IMR-90 (cell line): ENCODE data around the gene ELMO1. TPM values are rescaled to one million over a fixed set of nuclear protein-coding genes. Genes with fewer than 3 reads are reported as not detected.
A peak's percentile ranks its signal among the peaks of the same experiment; 100 is the strongest.

Experiments
- ATAC-seq: fragments of 200-7000 bp; cut with Tn5 transposase; 2 replicates; pipeline ENCODE4 v1.9.1; 2020; ENCODE audit warnings: low read depth, mild to moderate bottlenecking, moderate library complexity
- BruUV-seq: library from RNA; stranded (reverse); fragments of 400-500 nt; replicated peaks from 2 replicates; lab custom pipeline; 2021; lab: Mats Ljungman, UMichigan
- CTCF ChIA-PET: fragments of 300-600 bp; formaldehyde crosslinking; extraction: SDS; loops from one replicate; lab custom pipeline; 2021; ENCODE audit warnings: antibody characterized with exemption; lab: Yijun Ruan, JAX
- POLR2A ChIA-PET: fragments of 300-600 bp; sonication (Branson Sonifier 250); formaldehyde crosslinking; loops from one replicate; lab custom pipeline; 2022; ENCODE audit warnings: antibody characterized with exemption; ENCODE audit not compliant: unreplicated experiment; lab: Charles Lee
- DNase-seq: peaks from one replicate; pipeline ENCODE4 v3.0.0; 2013
- H2AFZ ChIP-seq: replicated peaks from 2 replicates; pipeline ENCODE3; 2013; ENCODE audit warnings: low read length, mild to moderate bottlenecking; ENCODE audit not compliant: poor library complexity
- H2AK5ac ChIP-seq: 2 replicates; pipeline ENCODE4 v1.6.1; 2013; ENCODE audit warnings: low read depth, low read length, inconsistent platforms
- H2AK9ac ChIP-seq: replicated peaks from 2 replicates; pipeline ENCODE3; 2013; ENCODE audit warnings: mild to moderate bottlenecking, low read depth, low read length, moderate library complexity; ENCODE audit not compliant: poor library complexity
- H2BK120ac ChIP-seq: 2 replicates; pipeline ENCODE4 v1.6.1; 2013; ENCODE audit warnings: low read depth, low read length, inconsistent platforms
- H2BK15ac ChIP-seq: 3 replicates; pipeline ENCODE4 v1.6.1; 2013; ENCODE audit warnings: low read depth, low read length, inconsistent platforms
- H2BK20ac ChIP-seq: 2 replicates; pipeline ENCODE4 v1.6.1; 2013; ENCODE audit warnings: low read depth, mild to moderate bottlenecking, inconsistent platforms, low read length, moderate library complexity
- H2BK5ac ChIP-seq: 2 replicates; pipeline ENCODE4 v1.6.1; 2013; ENCODE audit warnings: mild to moderate bottlenecking, low read depth, low read length, inconsistent platforms; ENCODE audit not compliant: poor library complexity, severe bottlenecking
- H3K14ac ChIP-seq: replicated peaks from 2 replicates; pipeline ENCODE4 v1.6.1; 2013; ENCODE audit warnings: low read depth, low read length, inconsistent platforms
- H3K18ac ChIP-seq: 2 replicates; pipeline ENCODE4 v1.6.1; 2013; ENCODE audit warnings: low read depth, low read length, control low read depth
- H3K23ac ChIP-seq: 2 replicates; pipeline ENCODE4 v1.6.1; 2013; ENCODE audit warnings: low read depth, low read length, inconsistent platforms
- H3K27ac ChIP-seq: 2 replicates; pipeline ENCODE4 v1.5.1; 2013; ENCODE audit warnings: mild to moderate bottlenecking, control low read depth, low read length; ENCODE audit not compliant: insufficient read depth
- H3K27me3 ChIP-seq: 2 replicates; pipeline ENCODE4 v1.6.1; 2013; ENCODE audit warnings: low read length; ENCODE audit not compliant: control insufficient read depth, insufficient read depth
- H3K36me3 ChIP-seq: 2 replicates; pipeline ENCODE4 v1.6.1; 2013; ENCODE audit warnings: low read length, mixed read lengths; ENCODE audit not compliant: control insufficient read depth, insufficient read depth
- H3K4ac ChIP-seq: 2 replicates; pipeline ENCODE4 v1.6.1; 2013; ENCODE audit warnings: low read depth, low read length, inconsistent platforms
- H3K4me1 ChIP-seq: 2 replicates; pipeline ENCODE4 v1.6.1; 2013; ENCODE audit warnings: low read length, mixed read lengths; ENCODE audit not compliant: control insufficient read depth, insufficient read depth
- H3K4me2 ChIP-seq: 2 replicates; pipeline ENCODE4 v1.6.1; 2013; ENCODE audit warnings: low read depth, mild to moderate bottlenecking, control low read depth, low read length, moderate library complexity
- H3K4me3 ChIP-seq: 2 replicates; pipeline ENCODE4 v1.5.1; 2013; ENCODE audit warnings: low read depth, mild to moderate bottlenecking, control low read depth, low read length, moderate library complexity; ENCODE audit not compliant: insufficient read depth
- H3K56ac ChIP-seq: 2 replicates; pipeline ENCODE4 v1.6.1; 2013; ENCODE audit warnings: low read length, inconsistent platforms; ENCODE audit not compliant: insufficient read depth; ENCODE audit errors: extremely low read depth
- H3K79me1 ChIP-seq, 2 experiments: 2 replicates each; pipeline ENCODE4 v1.6.1; 2013; ENCODE audit warnings: low read length in 2 of 2, inconsistent platforms in 1 of 2, low read depth in 1 of 2
- H3K9ac ChIP-seq: 2 replicates; pipeline ENCODE4 v1.6.1; 2013; ENCODE audit warnings: low read depth, low read length, control low read depth
- H3K9me1 ChIP-seq: 2 replicates; pipeline ENCODE4 v1.6.1; 2013; ENCODE audit warnings: low read length, inconsistent platforms; ENCODE audit not compliant: insufficient read depth
- H3K9me3 ChIP-seq: 2 replicates; pipeline ENCODE4 v1.6.1; 2013; ENCODE audit warnings: low read length; ENCODE audit not compliant: control insufficient read depth, insufficient read depth
- H4K20me1 ChIP-seq: 2 replicates; pipeline ENCODE4 v1.6.1; 2013; ENCODE audit warnings: low read length, inconsistent platforms; ENCODE audit not compliant: insufficient read depth
- H4K5ac ChIP-seq: 2 replicates; pipeline ENCODE4 v1.6.1; 2013; ENCODE audit warnings: mild to moderate bottlenecking, low read depth, low read length, control low read depth
- H4K8ac ChIP-seq, 2 experiments: 2 replicates each; pipeline ENCODE4 v1.6.1; 2013; ENCODE audit warnings: low read depth in 2 of 2, low read length in 2 of 2, control low read depth in 1 of 2, inconsistent platforms in 1 of 2
- H4K91ac ChIP-seq: 2 replicates; pipeline ENCODE4 v1.6.1; 2013; ENCODE audit warnings: low read depth, low read length, inconsistent platforms; ENCODE audit not compliant: insufficient read depth
- CEBPB ChIP-seq: IDR thresholded peaks from 2 replicates; pipeline ENCODE4 v1.6.1; 2012; ENCODE audit warnings: low read depth, low read length, improper control_type of control experiment
- CHD1 ChIP-seq: IDR thresholded peaks from 2 replicates; pipeline ENCODE4 v1.6.1; 2012; ENCODE audit warnings: low read depth, low read length, improper control_type of control experiment
- FOS ChIP-seq: fragments of 150-350 bp; IDR thresholded peaks from 2 replicates; pipeline ENCODE4 v1.6.1; 2016; ENCODE audit warnings: low read depth, low read length
- MAFK ChIP-seq: IDR thresholded peaks from 2 replicates; pipeline ENCODE4 v1.6.1; 2012; ENCODE audit warnings: low read depth, low read length, improper control_type of control experiment
- MXI1 ChIP-seq: IDR thresholded peaks from 2 replicates; pipeline ENCODE4 v1.6.1; 2012; ENCODE audit warnings: low read depth, mild to moderate bottlenecking, low read length, moderate library complexity, borderline replicate concordance
- POLR2A ChIP-seq: IDR thresholded peaks from 2 replicates; pipeline ENCODE4 v1.6.1; 2012; ENCODE audit warnings: mild to moderate bottlenecking, low read depth, low read length
- RFX5 ChIP-seq: IDR thresholded peaks from 2 replicates; pipeline ENCODE4 v1.8.0; 2012; ENCODE audit warnings: low read depth, mild to moderate bottlenecking, low read length, moderate library complexity
- SMC3 ChIP-seq: fragments of 150-350 bp; IDR thresholded peaks from 2 replicates; pipeline ENCODE4 v1.6.1; 2016; ENCODE audit warnings: low read depth, mild to moderate bottlenecking, antibody characterized with exemption, low read length, moderate library complexity
- WGBS, 2 experiments: methylation state at CpG; one replicate each; pipeline versions ENCODE4 v1.1.5 to v1.1.7; 2013; ENCODE audit warnings: missing lambda C conversion rate in 2 of 2; ENCODE audit not compliant: insufficient read length in 1 of 2; ENCODE audit errors: extremely low coverage in 2 of 2; 5-methylcytosine and 5-hydroxymethylcytosine counted together
- dilution Hi-C: fragments of 300-500 bp; cut with HindIII; formaldehyde crosslinking; loops from one replicate; pipeline ENCODE4 v1.14.3; 2018; ENCODE audit warnings: low sequenced_read_pairs; ENCODE audit not compliant: unreplicated experiment
- in situ Hi-C: fragments of 300-500 bp; cut with MboI; formaldehyde crosslinking; loops from 3 replicates; pipeline ENCODE4 v1.14.3; 2019; ENCODE audit warnings: low sequenced_read_pairs, inconsistent platforms, mixed read lengths
- intact Hi-C: fragments of 100-400 bp; cut with micrococcal nuclease; formaldehyde crosslinking; loops from 2 replicates; pipeline ENCODE4 v1.10.0; 2022
- polyA plus RNA-seq, 3 experiments: library from polyadenylated mRNA; depleted of rRNA; stranded (reverse); fragments of >200 nt; gene quantifications; 2 replicates each; pipeline ENCODE4 v1.2.3, GENCODE V29; 2012; ENCODE audit warnings: low replicate concordance in 1 of 3
- total RNA-seq: library from RNA; depleted of rRNA; stranded (reverse); fragments of >200 nt; gene quantifications from 2 replicates; pipeline ENCODE4 v1.2.3, GENCODE V29; 2012
- TF ChIP-seq, protein P1 (sequence below): fragments of 150-350 bp; IDR thresholded peaks from 2 replicates; pipeline ENCODE4 v1.6.1; 2016; ENCODE audit warnings: low read depth, mild to moderate bottlenecking, low read length, moderate library complexity, borderline replicate concordance
- TF ChIP-seq, protein P2 (sequence below): conservative IDR thresholded peaks from 2 replicates; pipeline ENCODE4 v1.5.1; 2012; ENCODE audit warnings: mild to moderate bottlenecking, low read depth, low read length, improper control_type of control experiment

ELMO1 gene
- total and polyA plus RNA-seq, 2 of the 4 experiments (the other 2 are of a cell fraction), result 0.03 TPM; not detected in 1

DNA sequence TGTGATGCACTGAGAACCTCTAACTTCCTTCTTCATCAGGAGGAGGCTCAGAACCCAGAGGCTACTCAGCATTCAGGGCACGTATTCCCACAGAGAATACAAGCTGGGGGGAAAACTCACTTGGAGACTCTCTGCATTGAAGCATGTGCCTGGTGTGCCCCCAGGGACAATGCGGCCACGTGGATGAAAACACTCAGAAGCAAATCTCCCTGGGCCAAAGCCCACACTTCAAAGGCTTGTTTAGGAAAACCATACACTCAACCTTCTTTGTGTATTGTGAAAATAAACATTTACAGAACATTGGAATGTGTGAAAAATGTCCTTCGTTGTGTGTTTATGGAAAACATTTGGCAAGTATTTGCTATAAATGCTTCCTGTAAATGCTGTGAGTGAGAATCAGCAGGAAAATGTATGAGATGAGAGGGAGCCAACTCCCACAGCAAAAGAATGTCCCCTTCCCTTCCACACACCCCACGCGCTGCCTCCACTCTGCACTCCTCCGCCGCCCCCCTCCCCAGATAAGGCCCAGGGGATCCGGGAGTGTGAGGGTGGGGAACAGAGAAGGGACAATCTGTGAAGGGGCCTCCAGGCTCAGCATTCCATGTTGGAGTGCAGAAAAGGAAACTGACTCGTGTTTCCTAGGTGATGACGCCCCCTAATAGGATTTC lies 339.5 kb downstream of the ELMO1 start:
- H3K56ac ChIP-seq, result no peak overlapping the region
- peak overlapping the region; percentile 47 for H2BK5ac ChIP-seq
- H3K4ac ChIP-seq, result peak overlapping the region; percentile 7; the same call in 1 of the 2 replicates
- no peak overlapping the region for H3K9ac ChIP-seq
- H2AK9ac ChIP-seq, result peak overlapping the region; percentile 58
- no peaks in the 10 kb centered on the region for H3K36me3 ChIP-seq
- ATAC-seq (peak; percentile 68), DNase-seq (no peak)
- H3K18ac ChIP-seq, result peak overlapping the region; percentile 88
- ChIA-PET CTCF (no interaction called here), POLR2A (no interaction called here)
- no peak overlapping the region for H2AK5ac ChIP-seq
- H3K27me3 ChIP-seq, result no peaks in the 10 kb centered on the region
- no peak overlapping the region for H3K4me3 ChIP-seq
- WGBS, 2 experiments, result no CpG with 5 or more reads among the region's 11 CpGs
- no peak overlapping the region; the same call in 1 of the 2 replicates for H4K5ac ChIP-seq
- peaks cover 7% of the 10 kb centered on the region for H3K4me1 ChIP-seq
- H4K8ac ChIP-seq, result 0 out of 4 replicates have a peak overlapping the region, but pooled peaks of 1 of the 2 experiments have one; percentile 28
- no peak overlapping the region; the same call in 1 of the 2 replicates for H2BK20ac ChIP-seq
- H3K14ac ChIP-seq, result no peak overlapping the region
- peaks cover 2% of the 10 kb centered on the region; the same call in 1 of the 2 replicates for H3K9me3 ChIP-seq
- H4K20me1 ChIP-seq, result no peaks in the 10 kb centered on the region
- no peak overlapping the region; the same call in 1 of the 2 replicates for H3K4me2 ChIP-seq
- H4K91ac ChIP-seq, result peak overlapping the region; percentile 51; the same call in 1 of the 2 replicates
- dilution Hi-C loops, result no loop called here
- no peaks in the 10 kb centered on the region for H3K9me1 ChIP-seq
- no peak overlapping the region for H2AFZ ChIP-seq
- in situ Hi-C loops, result no loop called here
- no peak overlapping the region for H2BK15ac ChIP-seq
- H2BK120ac ChIP-seq, result peak overlapping the region; percentile 70; the same call in 1 of the 2 replicates
- intact Hi-C loops, result loop anchor here (2.0 to 5.0 kb wide), 3 partner anchors 54 to 76 kb away; no protein-coding TSS in a partner anchor
- TF ChIP-seq CHD1, result no peak
- TF ChIP-seq, protein P1, sequence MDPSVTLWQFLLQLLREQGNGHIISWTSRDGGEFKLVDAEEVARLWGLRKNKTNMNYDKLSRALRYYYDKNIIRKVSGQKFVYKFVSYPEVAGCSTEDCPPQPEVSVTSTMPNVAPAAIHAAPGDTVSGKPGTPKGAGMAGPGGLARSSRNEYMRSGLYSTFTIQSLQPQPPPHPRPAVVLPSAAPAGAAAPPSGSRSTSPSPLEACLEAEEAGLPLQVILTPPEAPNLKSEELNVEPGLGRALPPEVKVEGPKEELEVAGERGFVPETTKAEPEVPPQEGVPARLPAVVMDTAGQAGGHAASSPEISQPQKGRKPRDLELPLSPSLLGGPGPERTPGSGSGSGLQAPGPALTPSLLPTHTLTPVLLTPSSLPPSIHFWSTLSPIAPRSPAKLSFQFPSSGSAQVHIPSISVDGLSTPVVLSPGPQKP, result no peak
- TF ChIP-seq, protein P2, sequence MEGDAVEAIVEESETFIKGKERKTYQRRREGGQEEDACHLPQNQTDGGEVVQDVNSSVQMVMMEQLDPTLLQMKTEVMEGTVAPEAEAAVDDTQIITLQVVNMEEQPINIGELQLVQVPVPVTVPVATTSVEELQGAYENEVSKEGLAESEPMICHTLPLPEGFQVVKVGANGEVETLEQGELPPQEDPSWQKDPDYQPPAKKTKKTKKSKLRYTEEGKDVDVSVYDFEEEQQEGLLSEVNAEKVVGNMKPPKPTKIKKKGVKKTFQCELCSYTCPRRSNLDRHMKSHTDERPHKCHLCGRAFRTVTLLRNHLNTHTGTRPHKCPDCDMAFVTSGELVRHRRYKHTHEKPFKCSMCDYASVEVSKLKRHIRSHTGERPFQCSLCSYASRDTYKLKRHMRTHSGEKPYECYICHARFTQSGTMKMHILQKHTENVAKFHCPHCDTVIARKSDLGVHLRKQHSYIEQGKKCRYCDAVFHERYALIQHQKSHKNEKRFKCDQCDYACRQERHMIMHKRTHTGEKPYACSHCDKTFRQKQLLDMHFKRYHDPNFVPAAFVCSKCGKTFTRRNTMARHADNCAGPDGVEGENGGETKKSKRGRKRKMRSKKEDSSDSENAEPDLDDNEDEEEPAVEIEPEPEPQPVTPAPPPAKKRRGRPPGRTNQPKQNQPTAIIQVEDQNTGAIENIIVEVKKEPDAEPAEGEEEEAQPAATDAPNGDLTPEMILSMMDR, result no peak
- TF ChIP-seq FOS, result no peak
- no peak for TF ChIP-seq POLR2A
- no peak for TF ChIP-seq CEBPB
- TF ChIP-seq MAFK, result no peak
- no peak for TF ChIP-seq MXI1
- no peak for TF ChIP-seq SMC3
- no peak for TF ChIP-seq RFX5
- BruUV-seq, result no TSS peak
- no peaks in the 10 kb centered on the region for H3K79me1 ChIP-seq
- H3K23ac ChIP-seq, result no peak overlapping the region
- peak overlapping the region; percentile 79; the same call in 1 of the 2 replicates for H3K27ac ChIP-seq
